GM10847 (cell line): Measurements from ENCODE around the gene ASB4.

Source experiments
- POLR2A ChIP-seq: IDR thresholded peaks from 2 replicates; pipeline ENCODE4 v1.6.1; 2011; ENCODE audit not compliant: insufficient read length; ENCODE audit errors: extremely low read depth

Gene ASB4

DNA sequence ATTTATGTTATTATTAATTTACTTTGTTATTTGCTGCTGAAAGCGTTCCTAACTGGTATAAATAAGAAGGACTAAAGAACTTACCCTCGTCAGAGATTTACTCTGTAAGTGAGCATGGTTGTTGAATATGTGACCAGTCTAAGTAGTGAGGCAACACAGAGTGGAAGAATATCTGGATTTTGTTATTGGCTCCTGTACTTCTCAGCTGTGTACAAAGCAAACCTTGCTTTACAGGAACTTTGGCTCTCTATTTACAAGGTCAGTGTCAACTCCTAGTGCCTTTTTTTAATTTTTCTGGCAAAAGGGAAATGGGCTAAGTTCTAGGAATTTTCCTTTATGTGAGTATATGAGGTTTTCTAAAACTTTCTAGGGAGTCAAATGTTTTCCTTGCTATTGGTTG, 74.9 kb downstream of the ASB4 start:
- no peak for TF ChIP-seq POLR2A

DNA sequence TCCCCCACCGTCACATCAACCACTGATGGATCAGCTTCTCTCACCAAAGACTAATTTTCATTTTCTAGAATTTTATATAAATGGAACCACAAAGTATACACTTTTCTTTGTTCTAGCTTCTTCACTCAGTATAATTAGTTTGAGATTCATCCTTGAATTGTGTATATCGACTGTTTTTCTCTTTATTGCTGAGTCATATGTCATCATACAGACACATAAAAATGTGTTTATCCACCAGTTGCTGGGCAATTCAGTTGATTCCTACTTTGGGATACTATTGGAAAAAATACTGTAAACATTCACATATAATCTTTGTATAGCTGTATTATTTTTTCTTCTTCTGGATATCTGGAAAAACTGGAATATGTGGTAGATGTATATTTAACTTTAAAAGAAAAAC, 84.0 kb downstream of the ASB4 start:
- no peak for TF ChIP-seq POLR2A

DNA sequence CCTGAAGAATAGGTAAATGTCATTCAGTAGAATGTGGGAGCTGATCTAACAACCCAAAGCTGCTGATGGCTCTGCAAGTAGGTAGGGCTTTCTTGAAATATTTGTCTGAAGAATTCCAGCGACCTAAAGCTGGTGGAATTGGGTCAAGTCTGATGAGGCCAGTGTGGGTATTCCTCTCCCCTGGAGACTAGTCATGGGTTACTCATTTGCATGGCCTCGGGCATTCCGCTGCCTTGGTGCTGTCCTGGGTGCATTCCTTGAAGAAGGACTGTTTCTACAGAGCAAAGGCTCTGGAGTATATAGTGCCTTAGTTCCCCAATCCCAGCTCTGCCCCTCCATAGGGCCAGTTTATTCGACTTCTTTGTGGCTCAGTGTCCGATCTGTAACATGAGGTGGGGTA, 91.4 kb downstream of the ASB4 start:
- no peak for TF ChIP-seq POLR2A

DNA sequence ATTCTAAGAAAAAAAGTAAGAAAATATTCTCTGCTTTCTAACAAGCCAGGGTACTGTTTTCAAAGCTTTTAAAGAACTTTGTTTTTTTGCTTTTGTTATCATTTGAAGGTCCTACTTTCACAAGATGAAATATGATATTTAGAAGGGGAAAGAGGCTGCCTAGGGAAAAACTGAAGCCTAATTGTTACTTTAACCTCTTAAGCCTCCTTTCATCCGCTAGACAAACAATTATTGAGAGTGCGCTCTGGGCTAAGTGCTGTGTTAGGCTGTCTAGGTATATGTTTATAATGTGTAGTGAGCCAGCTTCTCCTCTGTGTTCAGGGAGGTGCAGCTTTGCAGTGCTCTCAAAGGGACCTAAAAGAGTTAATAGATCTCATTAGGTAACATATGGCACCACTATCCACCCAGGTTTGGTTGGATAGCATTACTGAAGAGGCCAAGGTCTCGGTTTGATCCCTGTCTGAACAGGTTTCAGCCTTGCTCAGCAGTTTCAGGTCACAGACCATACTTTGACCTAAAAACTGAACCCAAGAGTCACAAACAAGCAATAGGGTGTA, 92.6 kb downstream of the ASB4 start:
- no peak for TF ChIP-seq POLR2A

DNA sequence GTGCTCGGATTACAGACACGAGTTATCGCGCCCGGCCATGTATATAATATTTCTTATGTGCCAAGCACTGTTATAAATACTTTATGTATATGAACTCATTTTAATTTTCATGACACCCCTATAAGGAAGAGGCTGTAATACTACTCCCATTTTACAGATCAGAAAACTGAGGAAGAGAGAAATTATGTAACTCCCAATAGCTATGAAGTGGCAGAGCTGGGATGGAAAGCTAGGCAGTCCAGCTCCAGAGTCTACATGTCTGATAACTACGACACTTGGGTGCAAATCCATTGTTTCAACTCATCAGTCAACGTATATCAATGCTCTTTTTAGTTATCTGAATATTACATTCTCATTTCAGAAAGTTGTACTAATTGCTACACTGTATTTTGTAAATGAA, 93.6 kb downstream of the ASB4 start:
- TF ChIP-seq POLR2A, result no peak

DNA sequence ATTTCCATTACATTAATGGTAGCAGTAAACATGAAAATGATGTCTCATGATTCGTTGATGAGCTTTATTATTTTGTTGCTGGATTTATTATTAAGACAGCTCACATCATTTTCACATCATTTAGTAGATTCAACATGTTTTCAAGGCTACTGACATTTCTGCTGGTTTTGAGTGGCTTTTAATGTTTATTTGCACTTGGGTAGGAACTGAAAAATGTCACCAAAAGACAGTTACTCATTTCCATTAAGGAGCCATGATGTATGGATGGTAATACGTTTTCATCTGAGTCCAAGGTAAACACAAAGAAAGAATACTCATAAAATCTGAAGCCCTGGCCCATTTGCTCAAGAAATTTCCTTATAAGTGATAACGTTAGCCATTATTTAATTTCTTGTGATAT, 95.7 kb downstream of the ASB4 start:
- no peak for TF ChIP-seq POLR2A

DNA sequence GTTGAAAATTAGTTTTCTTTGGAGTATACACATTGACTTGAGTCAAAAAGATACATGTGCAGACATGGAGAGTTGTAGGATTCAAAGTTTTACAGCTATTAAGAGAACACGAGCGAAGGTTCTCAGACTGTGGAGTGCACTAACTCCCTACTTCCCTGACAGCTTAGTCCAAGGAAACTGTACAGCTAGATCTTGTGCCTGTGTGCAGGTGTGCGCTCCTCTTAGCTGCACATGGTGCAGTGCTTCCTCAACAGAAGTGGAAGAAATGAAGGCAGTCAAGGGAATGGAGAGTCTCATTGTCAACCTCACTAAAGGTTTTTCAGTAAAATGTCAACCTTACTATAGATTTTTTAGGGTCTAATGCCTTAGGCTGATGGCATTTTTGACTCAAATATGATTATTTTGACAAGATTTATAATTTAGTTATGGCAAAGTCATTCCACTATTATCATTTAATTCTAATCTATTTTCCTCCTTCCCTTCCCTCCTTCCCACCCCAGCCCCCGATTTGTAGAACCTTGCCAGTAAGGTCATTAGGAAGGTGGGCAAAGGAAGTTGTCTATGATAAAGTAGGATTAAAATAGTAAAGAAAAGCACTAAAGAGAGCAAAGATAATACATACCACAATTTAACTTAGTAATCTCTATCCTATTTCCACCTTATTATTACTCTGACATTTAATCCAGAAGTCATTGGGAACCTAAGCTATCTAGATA, 97.0 kb downstream of the ASB4 start:
- TF ChIP-seq POLR2A, result no peak

DNA sequence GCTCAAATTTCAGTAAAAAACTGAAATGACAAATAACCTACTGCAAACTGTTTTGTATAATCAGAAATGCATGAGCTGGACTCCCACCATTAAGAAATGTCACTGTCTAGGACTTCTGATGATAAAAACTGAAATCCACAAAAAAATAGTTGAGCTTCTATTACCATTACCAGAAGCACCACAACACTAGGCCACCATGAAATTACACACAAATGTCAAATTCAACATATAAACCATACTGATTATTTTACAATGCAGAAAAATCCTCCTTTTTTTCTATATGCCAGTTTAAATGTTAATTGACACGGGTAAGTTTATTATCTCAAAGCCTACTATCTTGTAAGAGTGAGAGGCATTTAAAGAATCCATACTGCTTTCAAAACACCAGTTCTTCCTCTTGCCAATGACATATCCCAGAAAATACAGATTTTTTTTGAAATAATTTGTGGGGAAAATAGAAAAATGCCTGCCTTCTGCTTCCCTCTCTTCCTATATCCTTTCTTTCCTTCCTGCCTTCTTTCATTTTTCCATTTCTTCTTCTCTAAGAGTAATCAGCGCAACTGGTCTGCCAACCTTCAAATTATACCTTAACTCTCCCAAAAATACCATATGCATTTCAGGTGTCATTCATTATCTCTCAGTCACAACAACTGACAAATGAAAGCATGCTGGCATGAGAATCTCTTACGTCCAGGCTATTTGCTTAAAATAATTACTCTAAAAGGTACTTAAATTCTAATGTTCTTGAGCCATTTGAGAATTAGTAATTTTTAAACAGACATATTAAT, 98.3 kb downstream of the ASB4 start:
- no peak for TF ChIP-seq POLR2A

DNA sequence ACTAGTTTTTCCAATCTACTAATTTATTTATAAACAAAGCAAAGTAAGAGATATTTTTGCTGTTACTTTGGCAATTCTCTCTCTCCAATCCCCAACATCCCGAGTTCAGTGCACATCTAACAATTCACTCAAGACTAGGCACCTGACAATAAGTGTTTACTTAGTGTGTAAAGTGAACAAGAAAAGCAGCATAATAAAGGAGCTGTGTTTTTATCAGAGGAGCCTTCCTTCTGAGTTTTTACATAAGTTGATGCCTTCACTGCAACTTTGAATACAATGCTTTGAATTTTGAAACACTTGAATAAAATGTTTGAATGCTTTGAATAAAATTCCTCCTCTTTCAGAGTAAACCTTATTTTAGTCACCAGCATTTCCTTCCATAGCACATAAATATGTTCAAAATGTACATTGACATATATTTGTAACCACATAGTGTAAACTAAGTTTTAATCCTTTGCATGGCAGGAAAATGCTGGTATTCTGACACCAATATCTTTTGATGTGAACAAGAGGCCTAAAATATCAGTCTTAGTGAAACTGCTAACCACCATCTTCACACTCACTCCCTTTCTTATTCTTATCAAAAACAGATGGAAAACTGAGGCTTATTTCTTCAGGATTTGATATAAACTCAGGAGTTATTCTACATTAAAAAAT, 99.2 kb downstream of the ASB4 start:
- TF ChIP-seq POLR2A, result no peak

DNA sequence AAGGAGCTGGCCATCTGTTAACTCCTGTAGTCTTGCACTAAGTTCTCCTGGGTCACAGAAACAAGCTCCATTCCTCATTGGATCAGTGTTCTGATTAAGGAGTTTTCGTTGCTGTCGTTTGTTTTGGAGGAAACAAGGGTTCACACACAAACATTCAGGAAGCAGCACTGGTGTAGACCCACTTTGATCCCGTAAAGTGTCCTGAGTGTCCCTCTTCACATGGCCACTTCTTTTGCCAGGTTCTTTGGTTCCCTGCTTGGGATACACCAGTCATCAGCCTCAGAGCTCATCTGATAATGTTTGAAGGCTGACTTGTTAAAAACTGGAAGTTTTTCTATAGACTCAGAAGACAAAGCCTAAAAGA, 99.7 kb downstream of the ASB4 start:
- no peak for TF ChIP-seq POLR2A

DNA sequence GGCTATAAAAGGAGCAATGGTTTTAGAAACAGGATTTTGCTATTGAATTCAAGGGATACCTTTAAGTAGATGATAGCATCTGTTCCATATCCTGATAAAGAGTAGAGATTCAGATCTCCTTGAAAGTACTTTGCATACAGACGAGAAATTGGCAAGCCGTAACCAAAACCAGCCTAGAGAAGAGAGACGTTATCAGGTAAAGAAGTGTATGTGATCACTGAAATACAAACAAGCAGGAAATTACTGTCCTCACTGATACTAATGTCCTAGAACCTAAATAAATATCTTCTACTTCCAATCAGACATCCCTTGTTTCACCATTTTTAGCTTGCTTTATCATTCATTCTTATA, 101.2 kb downstream of the ASB4 start:
- TF ChIP-seq POLR2A, result no peak

DNA sequence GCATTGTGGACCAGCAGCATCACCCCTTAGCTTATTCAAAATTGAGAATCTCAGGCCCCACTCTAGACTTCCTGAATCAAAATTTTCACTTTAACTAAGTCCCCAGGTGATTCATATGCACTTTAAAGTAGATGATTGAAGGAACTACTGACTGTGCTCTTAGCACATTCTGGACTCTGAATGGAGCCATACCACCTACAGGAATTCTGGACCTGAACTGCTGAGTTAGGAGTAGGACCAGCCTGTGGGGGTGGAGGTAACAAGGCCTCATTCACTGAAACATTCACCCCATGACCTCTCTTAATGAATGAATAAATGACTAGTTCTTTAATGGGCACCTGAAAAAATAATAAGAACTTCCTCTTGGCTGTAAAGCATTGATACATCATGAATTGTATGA, 103.3 kb downstream of the ASB4 start:
- no peak for TF ChIP-seq POLR2A

DNA sequence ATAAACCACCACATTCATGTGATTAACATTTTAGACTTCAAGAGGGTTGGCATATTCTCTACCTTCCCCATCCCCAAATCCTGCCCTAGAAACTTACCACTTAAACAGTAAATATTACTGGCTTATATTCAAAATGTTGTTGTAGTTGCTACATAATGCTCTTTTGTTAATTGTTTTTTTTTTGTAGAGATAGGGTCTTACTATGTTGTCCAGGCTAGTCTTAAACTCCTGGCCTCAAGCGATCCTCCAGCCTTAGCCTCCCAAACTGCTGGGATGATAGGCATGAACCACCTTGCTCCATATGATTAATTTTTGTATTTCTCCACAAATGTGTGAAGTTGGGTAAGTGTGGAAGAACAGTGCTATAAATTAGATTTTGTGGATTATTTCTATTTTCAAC, 104.0 kb downstream of the ASB4 start:
- no peak for TF ChIP-seq POLR2A
